SK-N-SH treated with all-trans-retinoic acid at 6 μM for 48 hours (cell line): ENCODE data around the gene TSPAN18.

Source experiments
- ATAC-seq: fragments of 200-7000 bp; cut with Tn5 transposase; 3 replicates; pipeline ENCODE4 v1.9.1; 2020; ENCODE audit warnings: mild to moderate bottlenecking, moderate library complexity
- ARNTL ChIP-seq: fragments of 450-650 bp; formaldehyde crosslinking; IDR thresholded peaks from 2 replicates; pipeline ENCODE4 v1.5.0; 2020; ENCODE audit warnings: low read depth, mild to moderate bottlenecking, moderate library complexity, borderline replicate concordance
- BACH2 ChIP-seq: fragments of 250-450 bp; sonication (Bioruptor Pico); IDR thresholded peaks from 2 replicates; pipeline ENCODE4 v1.9.0; 2021; ENCODE audit warnings: mild to moderate bottlenecking, borderline replicate concordance
- ESRRG ChIP-seq: fragments of 250-450 bp; sonication (Bioruptor Pico); IDR thresholded peaks from 2 replicates; pipeline ENCODE4 v1.6.1; 2021; ENCODE audit warnings: mild to moderate bottlenecking
- GLIS3 ChIP-seq: fragments of 250-450 bp; sonication (Bioruptor Pico); IDR thresholded peaks from 2 replicates; pipeline ENCODE4 v1.5.0; 2020; ENCODE audit warnings: mild to moderate bottlenecking, moderate library complexity
- ISL1 ChIP-seq: fragments of 250-450 bp; sonication (Bioruptor Pico); IDR thresholded peaks from 2 replicates; pipeline ENCODE4 v2.1.2; 2022; ENCODE audit warnings: mild to moderate bottlenecking, moderate library complexity
- POU6F1 ChIP-seq: fragments of 250-450 bp; sonication (Bioruptor Pico); IDR thresholded peaks from 2 replicates; pipeline ENCODE4 v1.8.0; 2021; ENCODE audit warnings: low read depth, mild to moderate bottlenecking, moderate library complexity, borderline replicate concordance
- PPARA ChIP-seq: fragments of 250-450 bp; sonication (Bioruptor Pico); IDR thresholded peaks from 2 replicates; pipeline ENCODE4 v1.5.0; 2020; ENCODE audit warnings: mild to moderate bottlenecking, borderline replicate concordance
- RARB ChIP-seq: fragments of 250-450 bp; sonication (Bioruptor Pico); IDR thresholded peaks from 2 replicates; pipeline ENCODE4 v1.8.0; 2021; ENCODE audit warnings: mild to moderate bottlenecking, moderate library complexity
- SNAI2 ChIP-seq: fragments of 250-450 bp; sonication (Bioruptor Pico); IDR thresholded peaks from 2 replicates; pipeline ENCODE4 v1.5.0; 2020; ENCODE audit warnings: mild to moderate bottlenecking, moderate library complexity
- TCF4 ChIP-seq: fragments of 250-450 bp; sonication (Bioruptor Pico); IDR thresholded peaks from 2 replicates; pipeline ENCODE4 v1.8.0; 2021; ENCODE audit warnings: mild to moderate bottlenecking, moderate library complexity, borderline replicate concordance
- TSHZ2 ChIP-seq: fragments of 250-450 bp; sonication (Bioruptor Pico); IDR thresholded peaks from 2 replicates; pipeline ENCODE4 v1.5.0; 2020; ENCODE audit warnings: mild to moderate bottlenecking, moderate library complexity
- ZC3H10 ChIP-seq: fragments of 250-450 bp; sonication (Bioruptor Pico); IDR thresholded peaks from 2 replicates; pipeline ENCODE4 v1.5.1; 2021; ENCODE audit warnings: mild to moderate bottlenecking, moderate library complexity
- ZNF8 ChIP-seq: fragments of 450-650 bp; formaldehyde crosslinking; IDR thresholded peaks from 2 replicates; pipeline ENCODE4 v1.5.0; 2020; ENCODE audit warnings: mild to moderate bottlenecking, moderate library complexity
- TF ChIP-seq, protein P1 (sequence below): fragments of 250-450 bp; sonication (Bioruptor Pico); IDR thresholded peaks from 2 replicates; pipeline ENCODE4 v1.8.0; 2020; ENCODE audit warnings: mild to moderate bottlenecking, moderate library complexity, borderline replicate concordance
- TF ChIP-seq, protein P2 (sequence below): fragments of 250-450 bp; sonication (Bioruptor Pico); IDR thresholded peaks from 2 replicates; pipeline ENCODE4 v1.5.1; 2020; ENCODE audit warnings: low read depth, mild to moderate bottlenecking, moderate library complexity

TSPAN18 gene

GRCh38 chr11:44926036-44926435, 199.3 kb downstream of the TSPAN18 start:
- ATAC-seq: no peak
- TF ChIP-seq ZC3H10 (no peak), BACH2 (CRISPR knock-in tag) (no peak), SNAI2 (CRISPR knock-in tag) (no peak), PPARA (no peak), RARB (CRISPR knock-in tag) (no peak), ZNF8 (no peak), ARNTL (CRISPR knock-in tag) (no peak), ESRRG (CRISPR knock-in tag) (no peak), POU6F1 (CRISPR knock-in tag) (no peak), TSHZ2 (CRISPR knock-in tag) (no peak), ISL1 (CRISPR knock-in tag) (no peak)
- TF ChIP-seq, protein P1, sequence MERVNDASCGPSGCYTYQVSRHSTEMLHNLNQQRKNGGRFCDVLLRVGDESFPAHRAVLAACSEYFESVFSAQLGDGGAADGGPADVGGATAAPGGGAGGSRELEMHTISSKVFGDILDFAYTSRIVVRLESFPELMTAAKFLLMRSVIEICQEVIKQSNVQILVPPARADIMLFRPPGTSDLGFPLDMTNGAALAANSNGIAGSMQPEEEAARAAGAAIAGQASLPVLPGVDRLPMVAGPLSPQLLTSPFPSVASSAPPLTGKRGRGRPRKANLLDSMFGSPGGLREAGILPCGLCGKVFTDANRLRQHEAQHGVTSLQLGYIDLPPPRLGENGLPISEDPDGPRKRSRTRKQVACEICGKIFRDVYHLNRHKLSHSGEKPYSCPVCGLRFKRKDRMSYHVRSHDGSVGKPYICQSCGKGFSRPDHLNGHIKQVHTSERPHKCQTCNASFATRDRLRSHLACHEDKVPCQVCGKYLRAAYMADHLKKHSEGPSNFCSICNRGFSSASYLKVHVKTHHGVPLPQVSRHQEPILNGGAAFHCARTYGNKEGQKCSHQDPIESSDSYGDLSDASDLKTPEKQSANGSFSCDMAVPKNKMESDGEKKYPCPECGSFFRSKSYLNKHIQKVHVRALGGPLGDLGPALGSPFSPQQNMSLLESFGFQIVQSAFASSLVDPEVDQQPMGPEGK (CRISPR knock-in tag): no peak

DNA sequence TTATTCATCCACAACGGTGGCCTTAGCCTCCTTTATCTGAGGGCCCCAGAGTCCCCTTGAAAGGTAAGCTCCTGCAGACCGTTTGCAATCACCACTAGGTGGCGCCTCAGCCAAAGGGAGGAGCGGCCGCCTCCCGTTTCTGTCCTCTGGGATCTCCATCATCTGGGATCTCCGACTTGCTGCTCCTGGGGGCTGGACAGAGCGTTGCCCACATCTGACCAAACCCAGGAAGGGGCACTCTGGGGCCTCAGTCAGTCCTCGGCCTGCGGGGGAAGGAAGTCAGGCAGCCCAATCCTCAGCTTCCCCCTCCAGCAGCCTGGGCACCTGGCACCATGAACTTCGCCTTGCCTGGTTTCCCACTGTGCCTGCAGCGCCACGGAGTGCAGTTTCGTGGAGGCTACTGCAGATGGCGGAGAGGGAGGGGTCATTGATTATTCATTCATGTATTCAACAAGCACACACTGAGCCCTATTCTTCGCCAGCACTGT, 200.5 kb downstream of the TSPAN18 start:
- ATAC-seq: peak; percentile 92
- TF ChIP-seq POU6F1 (CRISPR knock-in tag) (no peak), SNAI2 (CRISPR knock-in tag) (no peak), GLIS3 (CRISPR knock-in tag) (no peak), ISL1 (CRISPR knock-in tag) (no peak)
- TF ChIP-seq, protein P2, sequence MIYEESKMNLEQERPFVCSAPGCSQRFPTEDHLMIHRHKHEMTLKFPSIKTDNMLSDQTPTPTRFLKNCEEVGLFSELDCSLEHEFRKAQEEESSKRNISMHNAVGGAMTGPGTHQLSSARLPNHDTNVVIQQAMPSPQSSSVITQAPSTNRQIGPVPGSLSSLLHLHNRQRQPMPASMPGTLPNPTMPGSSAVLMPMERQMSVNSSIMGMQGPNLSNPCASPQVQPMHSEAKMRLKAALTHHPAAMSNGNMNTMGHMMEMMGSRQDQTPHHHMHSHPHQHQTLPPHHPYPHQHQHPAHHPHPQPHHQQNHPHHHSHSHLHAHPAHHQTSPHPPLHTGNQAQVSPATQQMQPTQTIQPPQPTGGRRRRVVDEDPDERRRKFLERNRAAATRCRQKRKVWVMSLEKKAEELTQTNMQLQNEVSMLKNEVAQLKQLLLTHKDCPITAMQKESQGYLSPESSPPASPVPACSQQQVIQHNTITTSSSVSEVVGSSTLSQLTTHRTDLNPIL: no peak
- TF ChIP-seq, all 23 proteins: peak for 0

- TF ChIP-seq TCF4 (CRISPR knock-in tag): no peak
- TF ChIP-seq ZNF8: no peak
- TF ChIP-seq, protein P1 (CRISPR knock-in tag): no peak
- TF ChIP-seq, protein P2: no peak
- ATAC-seq: no peak
Observed at GRCh38 chr11:44928144-44928543, 201.4 kb downstream of the TSPAN18 start.
